ENCODE results near the gene CFAP126. TPM values are rescaled to one million over a fixed set of nuclear protein-coding genes. Genes with fewer than 3 reads are reported as not detected.
A peak's percentile ranks its signal among the peaks of the same experiment; 100 is the strongest.

The CFAP126 gene
- total and polyA plus RNA-seq, 2 of the 13 experiments (the other 11 are each of a cell fraction or from before 2014, with no cell fraction given) = not detected

GRCh38 chr1:161389691-161390558, 22.2 kb upstream of the CFAP126 start (continued):
- TF ChIP-seq CSRNP1 (CRISPR knock-in tag; IDR thresholded peaks at IDR 0.05) (no peak), ZMAT3 (CRISPR knock-in tag; conservative IDR thresholded peaks at IDR 0.05) (no peak; the same call in 1 of the 2 replicates), SATB2 (CRISPR knock-in tag; IDR thresholded peaks at IDR 0.05) (no peak), SALL2 (CRISPR knock-in tag; IDR thresholded peaks at IDR 0.05) (0 out of 2 replicates have a peak, but pooled peaks have one; percentile 68), ETV6 (CRISPR knock-in tag; conservative IDR thresholded peaks at IDR 0.05) (peak; percentile 66), PAWR (CRISPR knock-in tag; IDR thresholded peaks at IDR 0.05; ENCODE audit: borderline replicate concordance) (no peak), FOSL1 (CRISPR knock-in tag; IDR thresholded peaks at IDR 0.05; ENCODE audit: borderline replicate concordance) (peak; percentile 82), AHDC1 (CRISPR knock-in tag; IDR thresholded peaks at IDR 0.05; ENCODE audit: borderline replicate concordance) (peak; percentile 64; the same call in 1 of the 2 replicates), MEIS2 (CRISPR knock-in tag; IDR thresholded peaks at IDR 0.05) (peak; percentile 53; the same call in 1 of the 2 replicates), HNF1A (IDR thresholded peaks at IDR 0.05; ENCODE audit: low read depth) (no peak), HNF1A (CRISPR knock-in tag; IDR thresholded peaks at IDR 0.05; ENCODE audit: borderline replicate concordance) (no peak)
- TF ChIP-seq, protein P1, sequence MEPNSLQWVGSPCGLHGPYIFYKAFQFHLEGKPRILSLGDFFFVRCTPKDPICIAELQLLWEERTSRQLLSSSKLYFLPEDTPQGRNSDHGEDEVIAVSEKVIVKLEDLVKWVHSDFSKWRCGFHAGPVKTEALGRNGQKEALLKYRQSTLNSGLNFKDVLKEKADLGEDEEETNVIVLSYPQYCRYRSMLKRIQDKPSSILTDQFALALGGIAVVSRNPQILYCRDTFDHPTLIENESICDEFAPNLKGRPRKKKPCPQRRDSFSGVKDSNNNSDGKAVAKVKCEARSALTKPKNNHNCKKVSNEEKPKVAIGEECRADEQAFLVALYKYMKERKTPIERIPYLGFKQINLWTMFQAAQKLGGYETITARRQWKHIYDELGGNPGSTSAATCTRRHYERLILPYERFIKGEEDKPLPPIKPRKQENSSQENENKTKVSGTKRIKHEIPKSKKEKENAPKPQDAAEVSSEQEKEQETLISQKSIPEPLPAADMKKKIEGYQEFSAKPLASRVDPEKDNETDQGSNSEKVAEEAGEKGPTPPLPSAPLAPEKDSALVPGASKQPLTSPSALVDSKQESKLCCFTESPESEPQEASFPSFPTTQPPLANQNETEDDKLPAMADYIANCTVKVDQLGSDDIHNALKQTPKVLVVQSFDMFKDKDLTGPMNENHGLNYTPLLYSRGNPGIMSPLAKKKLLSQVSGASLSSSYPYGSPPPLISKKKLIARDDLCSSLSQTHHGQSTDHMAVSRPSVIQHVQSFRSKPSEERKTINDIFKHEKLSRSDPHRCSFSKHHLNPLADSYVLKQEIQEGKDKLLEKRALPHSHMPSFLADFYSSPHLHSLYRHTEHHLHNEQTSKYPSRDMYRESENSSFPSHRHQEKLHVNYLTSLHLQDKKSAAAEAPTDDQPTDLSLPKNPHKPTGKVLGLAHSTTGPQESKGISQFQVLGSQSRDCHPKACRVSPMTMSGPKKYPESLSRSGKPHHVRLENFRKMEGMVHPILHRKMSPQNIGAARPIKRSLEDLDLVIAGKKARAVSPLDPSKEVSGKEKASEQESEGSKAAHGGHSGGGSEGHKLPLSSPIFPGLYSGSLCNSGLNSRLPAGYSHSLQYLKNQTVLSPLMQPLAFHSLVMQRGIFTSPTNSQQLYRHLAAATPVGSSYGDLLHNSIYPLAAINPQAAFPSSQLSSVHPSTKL (CRISPR knock-in tag; IDR thresholded peaks at IDR 0.05) = peak; percentile 63

Measured in HepG2 (cell line).